NCI-H1694 (cell line): Measurements from ENCODE around the gene PDZD4.

Experiments
- DNase-seq: peaks from one replicate; lab custom pipeline; 2025; lab: John Stamatoyannopoulos, UW

Gene PDZD4

GRCh38 chrX:153829799-153830639, at the start of gene PDZD4:
PDZD4 (minus strand) TSS chrX:153830544; CDS start chrX:153830298, 246 bp downstream.
- no peak for DNase-seq

GRCh38 chrX:153879741-153880439, 49.5 kb upstream of the PDZD4 start:
- no peak for DNase-seq

- peak; percentile 89 for DNase-seq
These were observed 48.8 kb upstream of the PDZD4 start for GRCh38 chrX:153878969-153879653.

- no peak for DNase-seq
These were observed 48.0 kb upstream of the PDZD4 start for GRCh38 chrX:153878345-153878744.

- no peak for DNase-seq
These were observed 47.4 kb upstream of the PDZD4 start for GRCh38 chrX:153877571-153878261.

- no peak for DNase-seq
These were observed 45.8 kb upstream of the PDZD4 start for GRCh38 chrX:153876112-153876491.

GRCh38 chrX:153875391-153876111, 45.2 kb upstream of the PDZD4 start:
- DNase-seq = no peak

GRCh38 chrX:153874366-153875125, 44.2 kb upstream of the PDZD4 start:
- no peak for DNase-seq

GRCh38 chrX:153874085-153874365, 43.7 kb upstream of the PDZD4 start:
- no peak for DNase-seq

GRCh38 chrX:153873282-153874084, 43.1 kb upstream of the PDZD4 start:
- peak; percentile 55 for DNase-seq

GRCh38 chrX:153871946-153872878, 41.9 kb upstream of the PDZD4 start:
- no peak for DNase-seq

- peak; percentile 15 for DNase-seq
These were observed 41.1 kb upstream of the PDZD4 start for GRCh38 chrX:153871451-153871850.

- DNase-seq = no peak
These were observed 40.5 kb upstream of the PDZD4 start for GRCh38 chrX:153870791-153871360.

GRCh38 chrX:153870288-153870690, 39.9 kb upstream of the PDZD4 start:
- no peak for DNase-seq

GRCh38 chrX:153869473-153870287, 39.3 kb upstream of the PDZD4 start:
- no peak for DNase-seq

GRCh38 chrX:153868576-153869472, 38.5 kb upstream of the PDZD4 start:
- no peak for DNase-seq

GRCh38 chrX:153867671-153868070, 37.3 kb upstream of the PDZD4 start:
- no peak for DNase-seq
